ENCODE results near the gene DNAH3. TPM values are rescaled to one million over a fixed set of nuclear protein-coding genes. Genes with fewer than 3 reads are reported as not detected.

DNAH3 gene
- total RNA-seq = not detected in 2 replicates

GRCh38 chr16:21150375-21151001 lies at the start of gene DNAH3:
DNAH3 (minus strand) TSS chr16:21150846; CDS start chr16:21150319, 527 bp downstream.

GRCh38 chr16:21158208-21159110 lies 7.8 kb upstream of the DNAH3 start, which contains the start of gene LDAF1:
LDAF1 (plus strand) TSS chr16:21158674; CDS start chr16:21161183, 2,509 bp downstream.

GRCh38 chr16:20900299-20901067 lies 250.2 kb downstream of the DNAH3 start, which contains the start of the genes DCUN1D3 and LYRM1:
DCUN1D3 (minus strand) TSS chr16:20900358; CDS start chr16:20862538, 37,820 bp downstream.
LYRM1 (plus strand) TSS chr16:20900771; CDS start chr16:20915556, 14,785 bp downstream.

Other genes with a start within 250 kb of the DNAH3 start
- gene LDAF1, start 7.8 kb upstream of the DNAH3 start, total RNA-seq = 25.6 and 29.0 TPM in 2 replicates
- not detected in 2 replicates for gene ZP2, start 60.7 kb upstream of the DNAH3 start, total RNA-seq
- gene ANKS4B, start 82.9 kb upstream of the DNAH3 start, total RNA-seq = not detected in 2 replicates
- gene CRYM, start 127.4 kb upstream of the DNAH3 start, total RNA-seq = 0.26 and 0.56 TPM in 2 replicates

Data from aortic smooth muscle cell (primary cell).